GM23338 (cell line): ENCODE results near the gene PRDM1.

Source experiments
- CREB1 ChIP-seq: fragments of 250-450 bp; sonication (Bioruptor Pico); IDR thresholded peaks from 2 replicates; pipeline ENCODE4 v1.5.0; 2020; ENCODE audit warnings: low read depth, mild to moderate bottlenecking, moderate library complexity
- EZH2 ChIP-seq: fragments of 200-600 bp; sonication (generic); IDR thresholded peaks from one replicate; pipeline ENCODE4 v1.8.0; 2017; ENCODE audit warnings: antibody characterized with exemption, mild to moderate bottlenecking, low read depth; ENCODE audit not compliant: unreplicated experiment
- EZH2phosphoT487 ChIP-seq: fragments of 200-600 bp; sonication (generic); IDR thresholded peaks from one replicate; pipeline ENCODE4 v1.8.1; 2018; ENCODE audit warnings: antibody characterized with exemption; ENCODE audit not compliant: unreplicated experiment
- JUNB ChIP-seq: IDR thresholded peaks from one replicate; pipeline ENCODE4 v1.6.1; 2016; ENCODE audit warnings: antibody characterized with exemption; ENCODE audit not compliant: unreplicated experiment
- NANOG ChIP-seq: IDR thresholded peaks from 2 replicates; pipeline ENCODE4 v1.6.1; 2016; ENCODE audit warnings: antibody characterized with exemption, borderline replicate concordance
- POLR2AphosphoS5 ChIP-seq: IDR thresholded peaks from 2 replicates; pipeline ENCODE4 v1.6.1; 2016; ENCODE audit warnings: antibody characterized with exemption, low read depth
- STAT1 ChIP-seq: IDR thresholded peaks from one replicate; pipeline ENCODE4 v1.6.1; 2016; ENCODE audit warnings: antibody characterized with exemption; ENCODE audit not compliant: unreplicated experiment
- ZNF114 ChIP-seq: fragments of 250-450 bp; sonication (Bioruptor Pico); IDR thresholded peaks from 2 replicates; pipeline ENCODE4 v1.5.0; 2020; ENCODE audit warnings: mild to moderate bottlenecking, moderate library complexity
- ZNF331 ChIP-seq: fragments of 250-450 bp; sonication (Bioruptor Pico); IDR thresholded peaks from 2 replicates; pipeline ENCODE4 v1.5.0; 2020; ENCODE audit warnings: low read depth, mild to moderate bottlenecking, moderate library complexity
- TF ChIP-seq, protein P1 (sequence below), 2 experiments: fragments of 200-600 bp in 1 of 2; sonication (generic) in 1 of 2; conservative IDR thresholded peaks; 2 replicates each; pipeline versions ENCODE4 v1.5.1 to v1.6.1; 2016 to 2017; ENCODE audit warnings: antibody characterized with exemption in 2 of 2, low read depth in 2 of 2, mild to moderate bottlenecking in 2 of 2, moderate library complexity in 1 of 2
- TF ChIP-seq, protein P2 (sequence below): fragments of 250-450 bp; sonication (Bioruptor Pico); IDR thresholded peaks from 2 replicates; pipeline ENCODE4 v1.5.0; 2020; ENCODE audit warnings: mild to moderate bottlenecking, moderate library complexity
- TF ChIP-seq, protein P3 (sequence below): IDR thresholded peaks from one replicate; pipeline ENCODE4 v1.6.1; 2018; ENCODE audit warnings: antibody characterized with exemption; ENCODE audit not compliant: unreplicated experiment
- TF ChIP-seq, protein P4 (sequence below): IDR thresholded peaks from 2 replicates; pipeline ENCODE4 v1.6.1; 2016; ENCODE audit warnings: antibody characterized with exemption

DNA sequence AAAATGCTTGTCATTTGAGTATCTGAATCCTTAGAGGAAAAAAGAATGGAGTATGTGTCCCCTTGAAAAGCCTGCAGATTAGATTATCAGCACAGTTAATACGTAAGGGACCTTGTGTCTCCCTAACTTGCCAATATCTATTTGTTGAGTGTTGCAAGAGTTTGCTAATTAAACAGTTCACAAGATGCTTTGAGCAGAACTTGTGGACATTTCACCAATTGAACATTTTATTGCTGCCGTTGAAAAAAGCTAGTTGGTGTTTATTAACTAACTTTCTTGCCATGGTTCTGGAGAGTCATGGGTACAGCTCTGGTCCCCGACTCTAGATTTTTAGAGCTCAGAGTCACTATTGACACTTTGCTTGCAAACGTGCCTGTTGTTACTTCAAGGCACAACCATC, 30.6 kb upstream of the PRDM1 start:
- TF ChIP-seq EZH2 (no peak), EZH2phosphoT487 (no peak), JUNB (no peak), POLR2AphosphoS5 (no peak), CREB1 (no peak), ZNF114 (no peak), STAT1 (no peak), ZNF331 (no peak), NANOG (no peak)
- TF ChIP-seq, protein P1, sequence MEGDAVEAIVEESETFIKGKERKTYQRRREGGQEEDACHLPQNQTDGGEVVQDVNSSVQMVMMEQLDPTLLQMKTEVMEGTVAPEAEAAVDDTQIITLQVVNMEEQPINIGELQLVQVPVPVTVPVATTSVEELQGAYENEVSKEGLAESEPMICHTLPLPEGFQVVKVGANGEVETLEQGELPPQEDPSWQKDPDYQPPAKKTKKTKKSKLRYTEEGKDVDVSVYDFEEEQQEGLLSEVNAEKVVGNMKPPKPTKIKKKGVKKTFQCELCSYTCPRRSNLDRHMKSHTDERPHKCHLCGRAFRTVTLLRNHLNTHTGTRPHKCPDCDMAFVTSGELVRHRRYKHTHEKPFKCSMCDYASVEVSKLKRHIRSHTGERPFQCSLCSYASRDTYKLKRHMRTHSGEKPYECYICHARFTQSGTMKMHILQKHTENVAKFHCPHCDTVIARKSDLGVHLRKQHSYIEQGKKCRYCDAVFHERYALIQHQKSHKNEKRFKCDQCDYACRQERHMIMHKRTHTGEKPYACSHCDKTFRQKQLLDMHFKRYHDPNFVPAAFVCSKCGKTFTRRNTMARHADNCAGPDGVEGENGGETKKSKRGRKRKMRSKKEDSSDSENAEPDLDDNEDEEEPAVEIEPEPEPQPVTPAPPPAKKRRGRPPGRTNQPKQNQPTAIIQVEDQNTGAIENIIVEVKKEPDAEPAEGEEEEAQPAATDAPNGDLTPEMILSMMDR (conservative IDR thresholded peaks at IDR 0.05; ENCODE audit: low read depth in 2 of 2): no peak
- TF ChIP-seq, protein P2, sequence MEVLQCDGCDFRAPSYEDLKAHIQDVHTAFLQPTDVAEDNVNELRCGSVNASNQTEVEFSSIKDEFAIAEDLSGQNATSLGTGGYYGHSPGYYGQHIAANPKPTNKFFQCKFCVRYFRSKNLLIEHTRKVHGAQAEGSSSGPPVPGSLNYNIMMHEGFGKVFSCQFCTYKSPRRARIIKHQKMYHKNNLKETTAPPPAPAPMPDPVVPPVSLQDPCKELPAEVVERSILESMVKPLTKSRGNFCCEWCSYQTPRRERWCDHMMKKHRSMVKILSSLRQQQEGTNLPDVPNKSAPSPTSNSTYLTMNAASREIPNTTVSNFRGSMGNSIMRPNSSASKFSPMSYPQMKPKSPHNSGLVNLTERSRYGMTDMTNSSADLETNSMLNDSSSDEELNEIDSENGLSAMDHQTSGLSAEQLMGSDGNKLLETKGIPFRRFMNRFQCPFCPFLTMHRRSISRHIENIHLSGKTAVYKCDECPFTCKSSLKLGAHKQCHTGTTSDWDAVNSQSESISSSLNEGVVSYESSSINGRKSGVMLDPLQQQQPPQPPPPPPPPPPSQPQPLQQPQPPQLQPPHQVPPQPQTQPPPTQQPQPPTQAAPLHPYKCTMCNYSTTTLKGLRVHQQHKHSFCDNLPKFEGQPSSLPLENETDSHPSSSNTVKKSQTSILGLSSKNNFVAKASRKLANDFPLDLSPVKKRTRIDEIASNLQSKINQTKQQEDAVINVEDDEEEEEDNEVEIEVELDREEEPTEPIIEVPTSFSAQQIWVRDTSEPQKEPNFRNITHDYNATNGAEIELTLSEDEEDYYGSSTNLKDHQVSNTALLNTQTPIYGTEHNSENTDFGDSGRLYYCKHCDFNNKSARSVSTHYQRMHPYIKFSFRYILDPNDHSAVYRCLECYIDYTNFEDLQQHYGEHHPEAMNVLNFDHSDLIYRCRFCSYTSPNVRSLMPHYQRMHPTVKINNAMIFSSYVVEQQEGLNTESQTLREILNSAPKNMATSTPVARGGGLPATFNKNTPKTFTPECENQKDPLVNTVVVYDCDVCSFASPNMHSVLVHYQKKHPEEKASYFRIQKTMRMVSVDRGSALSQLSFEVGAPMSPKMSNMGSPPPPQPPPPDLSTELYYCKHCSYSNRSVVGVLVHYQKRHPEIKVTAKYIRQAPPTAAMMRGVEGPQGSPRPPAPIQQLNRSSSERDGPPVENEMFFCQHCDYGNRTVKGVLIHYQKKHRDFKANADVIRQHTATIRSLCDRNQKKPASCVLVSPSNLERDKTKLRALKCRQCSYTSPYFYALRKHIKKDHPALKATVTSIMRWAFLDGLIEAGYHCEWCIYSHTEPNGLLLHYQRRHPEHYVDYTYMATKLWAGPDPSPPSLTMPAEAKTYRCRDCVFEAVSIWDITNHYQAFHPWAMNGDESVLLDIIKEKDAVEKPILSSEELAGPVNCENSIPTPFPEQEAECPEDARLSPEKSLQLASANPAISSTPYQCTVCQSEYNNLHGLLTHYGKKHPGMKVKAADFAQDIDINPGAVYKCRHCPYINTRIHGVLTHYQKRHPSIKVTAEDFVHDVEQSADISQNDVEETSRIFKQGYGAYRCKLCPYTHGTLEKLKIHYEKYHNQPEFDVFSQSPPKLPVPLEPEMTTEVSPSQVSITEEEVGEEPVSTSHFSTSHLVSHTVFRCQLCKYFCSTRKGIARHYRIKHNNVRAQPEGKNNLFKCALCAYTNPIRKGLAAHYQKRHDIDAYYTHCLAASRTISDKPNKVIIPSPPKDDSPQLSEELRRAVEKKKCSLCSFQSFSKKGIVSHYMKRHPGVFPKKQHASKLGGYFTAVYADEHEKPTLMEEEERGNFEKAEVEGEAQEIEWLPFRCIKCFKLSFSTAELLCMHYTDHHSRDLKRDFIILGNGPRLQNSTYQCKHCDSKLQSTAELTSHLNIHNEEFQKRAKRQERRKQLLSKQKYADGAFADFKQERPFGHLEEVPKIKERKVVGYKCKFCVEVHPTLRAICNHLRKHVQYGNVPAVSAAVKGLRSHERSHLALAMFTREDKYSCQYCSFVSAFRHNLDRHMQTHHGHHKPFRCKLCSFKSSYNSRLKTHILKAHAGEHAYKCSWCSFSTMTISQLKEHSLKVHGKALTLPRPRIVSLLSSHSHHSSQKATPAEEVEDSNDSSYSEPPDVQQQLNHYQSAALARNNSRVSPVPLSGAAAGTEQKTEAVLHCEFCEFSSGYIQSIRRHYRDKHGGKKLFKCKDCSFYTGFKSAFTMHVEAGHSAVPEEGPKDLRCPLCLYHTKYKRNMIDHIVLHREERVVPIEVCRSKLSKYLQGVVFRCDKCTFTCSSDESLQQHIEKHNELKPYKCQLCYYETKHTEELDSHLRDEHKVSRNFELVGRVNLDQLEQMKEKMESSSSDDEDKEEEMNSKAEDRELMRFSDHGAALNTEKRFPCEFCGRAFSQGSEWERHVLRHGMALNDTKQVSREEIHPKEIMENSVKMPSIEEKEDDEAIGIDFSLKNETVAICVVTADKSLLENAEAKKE (CRISPR knock-in tag): no peak
- TF ChIP-seq, protein P3, sequence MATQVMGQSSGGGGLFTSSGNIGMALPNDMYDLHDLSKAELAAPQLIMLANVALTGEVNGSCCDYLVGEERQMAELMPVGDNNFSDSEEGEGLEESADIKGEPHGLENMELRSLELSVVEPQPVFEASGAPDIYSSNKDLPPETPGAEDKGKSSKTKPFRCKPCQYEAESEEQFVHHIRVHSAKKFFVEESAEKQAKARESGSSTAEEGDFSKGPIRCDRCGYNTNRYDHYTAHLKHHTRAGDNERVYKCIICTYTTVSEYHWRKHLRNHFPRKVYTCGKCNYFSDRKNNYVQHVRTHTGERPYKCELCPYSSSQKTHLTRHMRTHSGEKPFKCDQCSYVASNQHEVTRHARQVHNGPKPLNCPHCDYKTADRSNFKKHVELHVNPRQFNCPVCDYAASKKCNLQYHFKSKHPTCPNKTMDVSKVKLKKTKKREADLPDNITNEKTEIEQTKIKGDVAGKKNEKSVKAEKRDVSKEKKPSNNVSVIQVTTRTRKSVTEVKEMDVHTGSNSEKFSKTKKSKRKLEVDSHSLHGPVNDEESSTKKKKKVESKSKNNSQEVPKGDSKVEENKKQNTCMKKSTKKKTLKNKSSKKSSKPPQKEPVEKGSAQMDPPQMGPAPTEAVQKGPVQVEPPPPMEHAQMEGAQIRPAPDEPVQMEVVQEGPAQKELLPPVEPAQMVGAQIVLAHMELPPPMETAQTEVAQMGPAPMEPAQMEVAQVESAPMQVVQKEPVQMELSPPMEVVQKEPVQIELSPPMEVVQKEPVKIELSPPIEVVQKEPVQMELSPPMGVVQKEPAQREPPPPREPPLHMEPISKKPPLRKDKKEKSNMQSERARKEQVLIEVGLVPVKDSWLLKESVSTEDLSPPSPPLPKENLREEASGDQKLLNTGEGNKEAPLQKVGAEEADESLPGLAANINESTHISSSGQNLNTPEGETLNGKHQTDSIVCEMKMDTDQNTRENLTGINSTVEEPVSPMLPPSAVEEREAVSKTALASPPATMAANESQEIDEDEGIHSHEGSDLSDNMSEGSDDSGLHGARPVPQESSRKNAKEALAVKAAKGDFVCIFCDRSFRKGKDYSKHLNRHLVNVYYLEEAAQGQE: no peak
- TF ChIP-seq, protein P4, sequence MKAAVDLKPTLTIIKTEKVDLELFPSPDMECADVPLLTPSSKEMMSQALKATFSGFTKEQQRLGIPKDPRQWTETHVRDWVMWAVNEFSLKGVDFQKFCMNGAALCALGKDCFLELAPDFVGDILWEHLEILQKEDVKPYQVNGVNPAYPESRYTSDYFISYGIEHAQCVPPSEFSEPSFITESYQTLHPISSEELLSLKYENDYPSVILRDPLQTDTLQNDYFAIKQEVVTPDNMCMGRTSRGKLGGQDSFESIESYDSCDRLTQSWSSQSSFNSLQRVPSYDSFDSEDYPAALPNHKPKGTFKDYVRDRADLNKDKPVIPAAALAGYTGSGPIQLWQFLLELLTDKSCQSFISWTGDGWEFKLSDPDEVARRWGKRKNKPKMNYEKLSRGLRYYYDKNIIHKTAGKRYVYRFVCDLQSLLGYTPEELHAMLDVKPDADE: no peak
